Small intestine (tissue), 16 donors: ENCODE data around the gene RNASET2. TPM values are rescaled to one million over a fixed set of nuclear protein-coding genes. Genes with fewer than 3 reads are reported as not detected.
A peak's percentile ranks its signal among the peaks of the same experiment; 100 is the strongest.

Experiments
- DNase-seq, 2 donors: peaks; one replicate each; pipeline versions ENCODE4 v3.0.0 to v3.0.0-alpha.2; 2013
- FAIRE-seq: peaks from 2 replicates; lab custom pipeline; 2012; peaks lifted over from hg19 to GRCh38; lab: Jason Lieb, UNC
- H3K27ac ChIP-seq, 3 donors: one replicate each; pipeline ENCODE4 v1.5.1; 2013; ENCODE audit warnings: low read length in 2 of 3, mild to moderate bottlenecking in 2 of 3, control low read depth in 1 of 3, inconsistent platforms in 1 of 3, low read depth in 1 of 3, moderate library complexity in 1 of 3
- H3K27me3 ChIP-seq, 3 donors: one replicate each; pipeline ENCODE4 v1.6.1; 2013; ENCODE audit warnings: low read length in 3 of 3, inconsistent platforms in 1 of 3; ENCODE audit not compliant: control insufficient read depth in 3 of 3, insufficient read depth in 3 of 3
- H3K36me3 ChIP-seq, 3 donors: one replicate each; pipeline ENCODE4 v1.6.1; 2013; ENCODE audit warnings: low read length in 3 of 3, inconsistent platforms in 1 of 3, low read depth in 1 of 3, mild to moderate bottlenecking in 1 of 3, moderate library complexity in 1 of 3; ENCODE audit not compliant: control insufficient read depth in 3 of 3, insufficient read depth in 2 of 3
- H3K4me1 ChIP-seq, 3 donors: one replicate each; pipeline ENCODE4 v1.6.1; 2013; ENCODE audit warnings: low read length in 2 of 3, inconsistent platforms in 1 of 3, low read depth in 1 of 3, mild to moderate bottlenecking in 1 of 3, moderate library complexity in 1 of 3; ENCODE audit not compliant: control insufficient read depth in 3 of 3, insufficient read depth in 2 of 3
- H3K4me3 ChIP-seq, 3 donors: one replicate each; pipeline ENCODE4 v1.5.1; 2013; ENCODE audit warnings: low read length in 3 of 3, control low read depth in 1 of 3, inconsistent platforms in 1 of 3, low read depth in 1 of 3, mild to moderate bottlenecking in 1 of 3, moderate library complexity in 1 of 3
- H3K9me3 ChIP-seq, 2 donors: one replicate each; pipeline ENCODE4 v1.6.1; 2013; ENCODE audit warnings: low read depth in 1 of 2, low read length in 1 of 2; ENCODE audit not compliant: control insufficient read depth in 2 of 2, insufficient read depth in 1 of 2
- WGBS, 3 donors: extraction: QIAGEN DNeasy Blood & Tissue Kit; methylation state at CpG; one replicate each; pipeline ENCODE4 v1.1.7; 2013; 5-methylcytosine and 5-hydroxymethylcytosine counted together
- long read RNA-seq, 10 donors: transcript quantifications; one replicate each; lab custom pipeline, GENCODE V29; 2026
- polyA plus RNA-seq, 4 donors: library from polyadenylated mRNA; stranded (reverse) in 3 of 4; unstranded in 1 of 4; fragments of 200-250 nt in 3 of 4; fragments of 120-200 nt in 1 of 4; gene quantifications; one replicate each; pipeline versions ENCODE4 v1.2.1 to v1.2.3, GENCODE V29; 2013
- donor health status: healthy with polysubstance abuse.
- donor health status: control.
- donor health status: control.
- donor health status: Bipolar disorder and iron deficiency.
- donor health status: healthy.

The RNASET2 gene
- 10 to 100 TPM; 25.7 to 78.5 (median 41.6) TPM for polyA plus RNA-seq
- long read RNA-seq, donor 1, transcript RNASET2-212 (2 exons, 2,280 nt), result minor isoform, 6 of 137 reads
- long read RNA-seq, donor 1, transcript RNASET2-210 (9 exons, 1,375 nt), result major isoform, 84 of 137 reads
- long read RNA-seq, donor 1, partial matches to known transcripts, result 41 of 137 reads
- long read RNA-seq, donor 1, other reads (novel, unspliced or antisense), result 0 of 137 reads
- long read RNA-seq, donor 2, transcript RNASET2-210 (9 exons, 1,375 nt), result major isoform, 18 of 20 reads
- long read RNA-seq, donor 2, partial matches to known transcripts, result 0 of 20 reads
- long read RNA-seq, donor 2, other reads (novel, unspliced or antisense), result 0 of 20 reads
- long read RNA-seq, donor 3, transcript RNASET2-210 (9 exons, 1,375 nt), result major isoform, 32 of 55 reads
- long read RNA-seq, donor 3, partial matches to known transcripts, result 20 of 55 reads
- long read RNA-seq, donor 3, other reads (novel, unspliced or antisense), result 0 of 55 reads
- long read RNA-seq, donor 4, result 0 reads
- long read RNA-seq, donor 5, transcript RNASET2-210 (9 exons, 1,375 nt), result major isoform, 16 of 17 reads
- long read RNA-seq, donor 5, partial matches to known transcripts, result 0 of 17 reads
- long read RNA-seq, donor 5, other reads (novel, unspliced or antisense), result 0 of 17 reads
- long read RNA-seq, donor 6, transcript RNASET2-210 (9 exons, 1,375 nt), result major isoform, 23 of 36 reads
- long read RNA-seq, donor 6, partial matches to known transcripts, result 8 of 36 reads
- long read RNA-seq, donor 6, other reads (novel, unspliced or antisense), result 0 of 36 reads
- long read RNA-seq, donor 7, transcript RNASET2-210 (9 exons, 1,375 nt), result major isoform, 9 of 17 reads
- long read RNA-seq, donor 7, partial matches to known transcripts, result 6 of 17 reads
- long read RNA-seq, donor 7, other reads (novel, unspliced or antisense), result 0 of 17 reads
- long read RNA-seq, donor 8, partial matches to known transcripts, result 0 of 2 reads
- long read RNA-seq, donor 8, other reads (novel, unspliced or antisense), result 0 of 2 reads
- long read RNA-seq, donor 9, transcript RNASET2-210 (9 exons, 1,375 nt), result major isoform, 8 of 8 reads
- long read RNA-seq, donor 9, partial matches to known transcripts, result 0 of 8 reads
- long read RNA-seq, donor 9, other reads (novel, unspliced or antisense), result 0 of 8 reads
- long read RNA-seq, donor 10, transcript RNASET2-210 (9 exons, 1,375 nt), result major isoform, 35 of 43 reads
- long read RNA-seq, donor 10, partial matches to known transcripts, result 6 of 43 reads
- long read RNA-seq, donor 10, other reads (novel, unspliced or antisense), result 0 of 43 reads

- no peaks in the 10 kb centered on the region for H3K9me3 ChIP-seq
- peak; percentile 94 to 97 for DNase-seq
- peaks cover 0 to 10% (median 3%) of the 10 kb centered on the region in 3 donors for H3K4me1 ChIP-seq
- FAIRE-seq, result no peak
- H3K27ac ChIP-seq, result peak within 1 kb of the TSS; percentile 68 to 97 (median 96)
- peaks cover 0 to 8% (median 0%) of the 10 kb centered on the region in 3 donors for H3K36me3 ChIP-seq
- H3K4me3 ChIP-seq, result peak within 1 kb of the TSS; percentile 59 to 97 (median 64)
- H3K27me3 ChIP-seq, result no peaks in the 10 kb centered on the region
- WGBS, 3 donors, result 0 to 1% (median 1%) methylated on average over 36 to 71 of the region's 71 CpGs
Observed at GRCh38 chr6:166956444-166957086, at the start of gene RNASET2. TSS of gene RNASET2 (minus strand) at chr6:166956550. CDS start at chr6:166956182, 368 bp downstream.

- Histone ChIP-seq H3K27ac (peak overlapping the region; percentile 26 to 71 (median 32)), H3K27me3 (no peaks in the 10 kb centered on the region), H3K4me3 (peak overlapping the region in 2 of 3 donors; percentile 12 to 15), H3K36me3 (peaks cover 0 to 22% (median 8%) of the 10 kb centered on the region in 3 donors), H3K4me1 (peaks cover 6 to 17% (median 8%) of the 10 kb centered on the region in 3 donors), H3K9me3 (no peaks in the 10 kb centered on the region)
- FAIRE-seq (no peak), DNase-seq (peak; percentile 31 to 75)
- 37 to 56% (median 49%) methylated on average over 12 of the region's 12 CpGs for WGBS, 3 donors
Observed at GRCh38 chr6:167005350-167006159, 49.2 kb upstream of the RNASET2 start.

GRCh38 chr6:167000759-167001158, 44.4 kb upstream of the RNASET2 start:
- DNase-seq (no peak), FAIRE-seq (no peak)
- 31 to 71% (median 65%) methylated on average over 2 of the region's 2 CpGs for WGBS, 3 donors
- Histone ChIP-seq H3K4me3 (peak overlapping the region in 2 of 3 donors; percentile 71 to 87), H3K4me1 (peaks cover 6 to 15% (median 10%) of the 10 kb centered on the region in 3 donors), H3K36me3 (peaks cover 0 to 10% (median 2%) of the 10 kb centered on the region in 3 donors), H3K9me3 (no peaks in the 10 kb centered on the region), H3K27ac (no peak overlapping the region), H3K27me3 (no peaks in the 10 kb centered on the region)

GRCh38 chr6:166999884-167000253, 43.5 kb upstream of the RNASET2 start:
- WGBS, 3 donors, result 1 to 2% (median 1%) methylated on average over 10 of the region's 10 CpGs
- peaks cover 6 to 11% (median 10%) of the 10 kb centered on the region in 3 donors for H3K4me1 ChIP-seq
- peak overlapping the region; percentile 25 to 79 (median 71) for H3K27ac ChIP-seq
- DNase-seq, result peak; percentile 69 to 74
- H3K27me3 ChIP-seq, result no peaks in the 10 kb centered on the region
- no peak for FAIRE-seq
- peak overlapping the region; percentile 71 to 94 (median 87) for H3K4me3 ChIP-seq
- no peaks in the 10 kb centered on the region for H3K9me3 ChIP-seq
- peaks cover 0 to 6% (median 2%) of the 10 kb centered on the region in 3 donors for H3K36me3 ChIP-seq

GRCh38 chr6:166999145-166999883, 43.0 kb upstream of the RNASET2 start, which contains the start of gene CEP43:
TSS of gene CEP43 (plus strand) at chr6:166999397. CDS start at chr6:166999413, 16 bp downstream.
- DNase-seq, result peak; percentile 95 to 99
- 0 to 1% (median 1%) methylated on average over 63 to 93 of the region's 93 CpGs for WGBS, 3 donors
- H3K4me1 ChIP-seq, result peaks cover 6 to 11% (median 10%) of the 10 kb centered on the region in 3 donors

GRCh38 chr6:166998256-166999144, 42.1 kb upstream of the RNASET2 start:
- DNase-seq (peak; percentile 30 to 44), FAIRE-seq (no peak)
- WGBS, 3 donors, result 0 to 1% (median 0%) methylated on average over 75 to 96 of the region's 96 CpGs

More at GRCh38 chr6:166999145-166999883, 43.0 kb upstream of the RNASET2 start, which contains the start of gene CEP43:
- H3K27ac ChIP-seq, result peak within 1 kb of the TSS; percentile 54 to 79 (median 71)
- H3K36me3 ChIP-seq, result peaks cover 0 to 6% (median 2%) of the 10 kb centered on the region in 3 donors
- FAIRE-seq, result no peak
- no peaks in the 10 kb centered on the region for H3K27me3 ChIP-seq
- H3K9me3 ChIP-seq, result no peaks in the 10 kb centered on the region
- peak within 1 kb of the TSS; percentile 85 to 94 (median 87) for H3K4me3 ChIP-seq

More at GRCh38 chr6:166998256-166999144, 42.1 kb upstream of the RNASET2 start:
- Histone ChIP-seq H3K9me3 (no peaks in the 10 kb centered on the region), H3K27ac (peak overlapping the region; percentile 54 to 67 (median 60)), H3K4me1 (peaks cover 6 to 11% (median 10%) of the 10 kb centered on the region in 3 donors), H3K27me3 (no peaks in the 10 kb centered on the region), H3K36me3 (peaks cover 0 to 10% (median 2%) of the 10 kb centered on the region in 3 donors), H3K4me3 (peak overlapping the region; percentile 85 to 94 (median 87))
